Fibroblast of lung (primary cell): Measurements from ENCODE around the gene SRGAP2C.
"Not testable (repeated sequence)": the region's sequence is repeated elsewhere in the genome, so short reads cannot be mapped to it uniquely, and the experiment has no call there.

Experiments
- EZH2 ChIP-seq: IDR thresholded peaks from 2 replicates; pipeline ENCODE4 v1.5.1; 2012; ENCODE audit warnings: low read length, control low read depth, mild to moderate bottlenecking; ENCODE audit errors: missing control alignments
- TF ChIP-seq, protein P1 (sequence below), 2 donors: IDR thresholded peaks in 1 of 2; conservative IDR thresholded peaks in 1 of 2; 1 replicate in 1 of 2; 2 replicates in 1 of 2; pipeline ENCODE4 v1.5.1; 2011 to 2012; ENCODE audit warnings: low read length in 2 of 2, control low read depth in 1 of 2, inconsistent platforms in 1 of 2, low read depth in 1 of 2, mild to moderate bottlenecking in 1 of 2

DNA sequence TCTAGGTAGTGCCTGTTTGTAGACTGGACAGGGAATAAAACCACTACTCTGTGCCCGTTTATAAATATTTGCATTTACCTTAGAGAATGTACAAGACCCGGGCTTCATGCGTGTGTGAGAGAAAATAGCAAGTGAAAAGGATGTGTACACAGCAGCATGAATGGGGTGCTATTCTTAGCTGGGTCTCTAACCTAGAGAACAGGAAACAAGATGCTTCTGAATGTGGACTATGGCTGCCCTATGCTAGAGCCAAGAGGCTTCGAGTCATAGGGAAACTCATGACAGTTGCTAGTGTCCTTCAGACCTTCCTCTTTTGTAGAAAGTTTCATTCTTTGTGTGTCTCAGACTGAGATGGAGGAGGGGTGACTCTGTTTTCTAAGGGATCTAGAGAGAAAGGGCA lies 39.9 kb downstream of the SRGAP2C start:
- TF ChIP-seq, protein P1, sequence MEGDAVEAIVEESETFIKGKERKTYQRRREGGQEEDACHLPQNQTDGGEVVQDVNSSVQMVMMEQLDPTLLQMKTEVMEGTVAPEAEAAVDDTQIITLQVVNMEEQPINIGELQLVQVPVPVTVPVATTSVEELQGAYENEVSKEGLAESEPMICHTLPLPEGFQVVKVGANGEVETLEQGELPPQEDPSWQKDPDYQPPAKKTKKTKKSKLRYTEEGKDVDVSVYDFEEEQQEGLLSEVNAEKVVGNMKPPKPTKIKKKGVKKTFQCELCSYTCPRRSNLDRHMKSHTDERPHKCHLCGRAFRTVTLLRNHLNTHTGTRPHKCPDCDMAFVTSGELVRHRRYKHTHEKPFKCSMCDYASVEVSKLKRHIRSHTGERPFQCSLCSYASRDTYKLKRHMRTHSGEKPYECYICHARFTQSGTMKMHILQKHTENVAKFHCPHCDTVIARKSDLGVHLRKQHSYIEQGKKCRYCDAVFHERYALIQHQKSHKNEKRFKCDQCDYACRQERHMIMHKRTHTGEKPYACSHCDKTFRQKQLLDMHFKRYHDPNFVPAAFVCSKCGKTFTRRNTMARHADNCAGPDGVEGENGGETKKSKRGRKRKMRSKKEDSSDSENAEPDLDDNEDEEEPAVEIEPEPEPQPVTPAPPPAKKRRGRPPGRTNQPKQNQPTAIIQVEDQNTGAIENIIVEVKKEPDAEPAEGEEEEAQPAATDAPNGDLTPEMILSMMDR (conservative IDR thresholded peaks at IDR 0.05 in 1 of 2, IDR thresholded peaks at IDR 0.05 in 1 of 2; ENCODE audit: low read depth in 1 of 2, low read length in 2 of 2), result not testable (repeated sequence)
- not testable (repeated sequence) for TF ChIP-seq EZH2
